Activated T-cell treated with anti-CD3 and anti-CD28 coated beads, Interleukin-2, amount 50 U/mL, for 1 hour (primary cell): ENCODE measurements around the gene SNX14.

Experiments used
- DNase-seq: peaks from one replicate; pipeline ENCODE4 v3.0.0-alpha.2; 2020

Gene SNX14

DNA sequence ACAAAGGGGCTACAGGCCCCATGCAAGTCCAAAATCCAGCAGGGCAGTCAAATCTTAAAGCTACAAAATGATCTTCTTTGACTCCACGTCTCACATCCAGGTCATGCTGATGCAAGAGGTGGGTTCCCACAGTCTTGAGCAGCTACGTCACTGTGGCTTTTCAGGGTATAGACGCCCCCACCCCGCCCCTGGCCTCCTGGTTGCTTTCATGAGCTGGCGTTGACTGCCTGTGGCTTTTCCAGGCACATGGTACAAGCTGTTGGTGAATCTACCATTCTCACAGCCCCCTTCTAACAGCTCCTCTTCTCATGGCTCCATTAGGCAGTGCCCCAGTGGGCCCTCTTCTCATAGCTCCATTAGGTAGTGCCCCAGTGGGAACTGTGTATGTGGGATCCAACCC lies 96.8 kb downstream of the SNX14 start:
- no peak for DNase-seq

- no peak for DNase-seq
These were observed 97.6 kb downstream of the SNX14 start for GRCh38 chr6:85496009-85496579.

DNA sequence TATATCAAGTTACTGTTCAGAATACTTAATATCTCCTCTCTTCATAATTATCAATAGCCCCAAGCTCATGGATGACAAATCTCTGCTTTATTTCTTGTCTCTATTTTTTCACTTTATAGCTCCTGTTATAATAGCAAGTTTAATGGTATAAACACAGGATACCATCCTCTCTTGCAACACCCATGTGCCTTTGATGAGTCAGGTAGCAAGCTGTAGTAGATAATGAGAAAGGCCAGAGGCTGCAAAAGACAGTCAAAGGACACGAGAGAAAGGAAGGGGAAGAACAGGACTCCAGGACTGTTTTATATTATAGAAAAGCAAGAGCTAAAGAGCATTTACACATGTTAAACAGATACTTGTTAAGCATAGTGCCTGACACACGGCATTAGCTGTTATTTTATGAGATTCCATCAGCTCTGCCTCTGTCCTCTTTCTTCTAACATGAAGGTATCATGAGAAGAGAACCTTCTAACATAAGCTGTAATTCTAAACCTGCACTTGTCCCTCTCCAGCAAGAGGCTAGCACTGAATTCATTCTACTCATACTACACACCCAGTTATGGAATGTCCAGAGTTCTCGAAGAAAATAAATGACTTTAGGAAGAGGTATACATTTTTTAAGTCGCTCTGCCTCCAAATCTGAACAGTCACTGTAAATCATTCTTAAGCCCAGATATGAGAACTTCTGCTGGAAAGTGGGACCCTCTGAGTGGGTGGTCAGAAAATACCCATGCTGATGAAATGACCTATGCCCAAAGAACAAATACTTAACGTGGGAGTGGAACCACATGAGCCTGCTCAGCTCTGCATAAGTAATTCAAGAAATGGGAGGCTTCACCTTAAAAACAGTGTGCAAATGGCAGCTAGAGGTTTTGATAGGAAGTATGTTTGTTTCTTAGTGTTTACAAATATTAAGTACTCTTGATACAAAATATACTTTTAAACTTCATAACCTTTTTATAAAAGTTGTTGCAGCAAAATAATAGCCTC lies 98.8 kb downstream of the SNX14 start:
- no peak for DNase-seq

DNA sequence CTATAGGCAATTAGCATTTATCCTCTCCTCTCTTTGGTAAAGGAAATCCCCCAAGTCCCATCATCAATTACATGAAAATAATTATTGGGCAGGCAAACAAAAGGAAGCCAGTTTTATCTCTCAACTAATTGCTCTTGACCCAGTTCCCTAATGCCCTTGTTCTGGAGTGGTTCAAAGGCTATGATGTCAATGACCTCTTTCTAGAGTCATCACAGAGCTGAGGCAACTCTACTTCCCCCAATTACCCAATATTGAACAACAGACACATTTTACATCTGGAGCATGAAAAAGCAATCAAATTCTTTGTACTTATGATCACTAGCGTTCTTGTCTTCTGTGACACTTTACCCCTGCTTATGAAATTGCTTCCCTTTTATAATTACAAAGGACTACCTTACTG lies 100.3 kb downstream of the SNX14 start:
- DNase-seq: no peak

DNA sequence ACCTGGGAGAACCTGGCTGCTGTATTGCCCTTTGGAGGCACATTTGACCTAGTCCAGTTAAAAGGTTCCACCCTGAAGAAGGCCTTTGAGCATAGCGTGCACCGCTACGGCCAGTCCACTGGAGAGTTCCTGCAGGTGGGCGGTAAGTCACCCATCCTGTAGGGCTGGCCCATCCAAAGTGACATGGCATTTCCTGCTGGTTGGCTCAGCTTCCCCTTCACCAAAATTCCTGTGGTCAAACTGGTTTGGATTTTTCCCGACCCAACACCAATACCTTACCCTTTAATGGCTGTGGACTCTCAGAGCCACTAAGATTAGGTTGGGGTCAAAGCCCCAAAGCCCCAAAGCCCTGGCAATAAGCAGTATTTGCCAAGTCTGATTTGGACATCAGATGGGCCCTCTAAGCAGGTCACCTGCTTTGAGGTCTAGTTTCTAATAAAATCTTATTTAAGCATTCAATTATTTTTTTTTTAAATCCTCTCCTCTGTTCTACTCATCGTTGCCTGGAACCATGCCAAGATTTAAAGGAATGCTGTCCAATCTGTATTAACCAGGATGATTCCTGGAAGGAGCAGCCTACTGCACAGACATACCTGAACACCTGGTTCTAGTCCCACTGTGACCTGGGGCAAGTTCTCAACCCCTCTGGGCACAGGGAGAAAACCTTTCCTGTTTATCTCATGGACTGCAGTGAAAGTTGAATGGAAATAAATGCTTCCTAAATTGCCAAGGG lies 103.0 kb downstream of the SNX14 start:
- DNase-seq: no peak

DNA sequence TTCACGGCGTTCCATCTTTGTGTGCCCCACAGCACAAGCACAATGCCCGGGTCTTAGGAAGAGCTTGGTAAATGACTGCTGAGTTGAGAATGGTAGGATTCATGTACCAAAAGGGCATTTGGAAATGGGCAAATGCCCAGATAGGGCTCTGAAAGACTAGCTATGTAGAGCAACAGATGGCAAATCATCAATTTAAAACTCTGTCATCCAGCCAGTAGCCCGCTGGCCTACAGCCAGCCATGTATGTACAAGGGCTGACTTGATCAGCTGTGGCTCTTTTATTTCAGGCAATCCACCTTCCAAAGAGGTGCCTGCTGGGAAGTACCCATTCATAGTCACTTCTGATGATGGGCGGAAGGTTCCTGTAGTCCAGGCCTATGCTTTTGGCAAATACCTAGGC lies 108.7 kb downstream of the SNX14 start:
- no peak for DNase-seq

- DNase-seq: no peak
These were observed 109.8 kb downstream of the SNX14 start for GRCh38 chr6:85483846-85484245.

DNA sequence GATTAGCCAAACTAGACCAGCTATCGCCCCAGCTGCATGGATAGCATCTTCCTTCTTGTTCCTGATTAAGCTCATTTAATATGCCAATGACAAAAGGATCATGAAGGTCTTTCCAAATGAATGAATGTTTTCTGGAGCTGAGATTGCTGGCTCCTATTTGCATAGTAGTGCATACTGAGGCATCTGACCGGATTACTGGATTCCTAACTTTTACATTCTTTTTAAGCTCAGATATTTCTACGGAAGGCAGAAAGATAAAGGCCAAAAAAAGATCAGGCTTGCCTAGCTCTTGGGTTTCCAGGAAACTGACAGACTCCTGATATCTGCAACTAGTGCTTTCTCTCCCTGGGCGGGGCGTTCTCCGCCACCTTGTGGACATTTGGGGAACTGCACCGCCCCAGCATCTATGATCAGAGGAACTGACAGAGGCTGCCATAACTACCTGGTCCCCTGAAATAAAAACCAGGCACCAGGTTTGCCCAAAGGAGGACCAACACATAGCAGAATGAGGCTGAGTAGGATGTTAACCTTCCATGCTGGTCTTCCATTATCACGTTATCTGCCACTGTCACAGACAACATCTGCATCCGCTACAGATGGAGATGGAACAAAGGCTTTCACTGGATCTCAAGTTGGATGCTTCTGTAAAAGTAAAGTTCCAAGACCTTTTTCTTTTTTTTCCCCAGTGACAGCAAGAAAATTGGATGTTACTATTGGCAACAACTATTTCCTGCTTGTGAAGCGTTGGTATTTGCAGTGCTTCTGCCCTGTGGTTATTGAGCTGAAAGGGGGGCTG lies 110.6 kb downstream of the SNX14 start:
- DNase-seq: peak; percentile 86

- no peak for DNase-seq
These were observed 111.3 kb downstream of the SNX14 start for GRCh38 chr6:85482206-85482904.

DNA sequence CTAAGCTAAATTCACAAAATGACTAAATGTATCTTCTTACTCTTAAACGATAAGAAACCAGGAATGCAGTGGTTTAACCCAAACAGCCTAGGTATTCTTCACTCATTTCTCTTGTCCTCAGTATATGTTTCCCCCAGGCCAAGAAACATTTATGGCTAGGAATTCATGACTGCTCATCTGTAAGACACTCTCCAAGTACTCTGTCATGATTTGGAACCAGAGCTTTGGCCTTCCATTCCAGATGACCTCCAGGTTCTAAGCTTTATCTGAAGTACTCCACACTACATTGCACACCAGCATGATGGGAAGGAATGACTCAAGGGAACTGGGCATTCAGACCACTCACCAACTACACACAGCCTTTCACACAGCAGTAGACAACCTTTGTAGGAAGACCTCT lies 114.5 kb downstream of the SNX14 start:
- DNase-seq: no peak

DNA sequence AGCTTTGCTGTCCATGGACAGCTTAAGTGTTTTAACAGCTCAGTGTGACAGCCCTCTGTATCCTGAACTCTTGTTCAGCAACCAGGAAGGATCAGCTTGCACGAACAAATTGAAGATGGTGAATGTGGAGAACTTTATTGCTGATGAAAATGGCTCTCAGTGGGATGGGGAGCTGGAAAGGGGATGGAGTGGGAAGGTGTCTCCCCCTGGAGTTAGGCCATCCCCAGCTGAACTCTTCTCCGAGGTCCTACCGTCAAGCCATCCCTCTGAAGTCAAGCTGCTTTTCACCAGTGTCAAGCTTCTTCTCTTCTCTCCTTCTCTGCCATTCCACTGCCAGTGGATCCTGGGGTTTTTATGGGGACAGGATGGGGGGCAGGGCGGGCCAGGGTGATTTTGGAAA lies 117.1 kb downstream of the SNX14 start:
- DNase-seq: no peak

DNA sequence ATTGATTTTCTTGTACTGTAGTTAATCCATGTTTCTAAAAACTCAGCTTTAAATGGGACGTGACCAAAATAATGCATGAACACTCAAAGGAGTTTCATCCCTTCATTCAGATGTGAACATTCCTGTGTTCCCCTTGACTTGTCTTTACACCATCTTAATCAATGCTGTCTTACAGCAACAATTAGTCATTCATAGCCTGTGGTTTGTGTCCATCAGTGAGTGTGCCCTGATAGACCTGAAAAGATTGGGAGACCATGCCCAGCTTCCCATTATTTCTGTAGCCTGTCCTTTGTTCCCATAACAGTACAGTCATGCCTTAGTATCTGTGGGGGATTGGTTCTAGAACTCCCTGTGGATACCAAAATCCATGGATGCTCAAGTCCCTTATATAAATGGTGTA lies 119.9 kb downstream of the SNX14 start:
- no peak for DNase-seq

DNA sequence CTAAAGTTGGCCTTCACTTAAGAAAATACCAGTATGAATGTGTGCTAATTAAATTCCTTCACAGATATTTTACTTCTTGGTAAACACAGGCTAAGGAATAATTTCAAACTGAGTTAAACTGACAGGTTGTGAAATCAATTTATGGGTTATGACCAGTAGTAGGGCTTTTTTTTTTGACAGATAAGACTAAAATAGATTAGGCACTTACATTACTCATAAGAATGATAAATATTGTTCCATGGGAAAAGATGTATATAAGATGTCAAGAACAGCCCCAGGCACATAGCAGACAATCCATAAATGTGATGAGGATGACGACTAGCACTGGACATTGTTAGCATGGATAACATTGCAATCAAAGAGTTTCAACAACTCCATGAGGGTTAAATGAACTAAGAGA lies 120.9 kb downstream of the SNX14 start:
- DNase-seq: no peak

DNA sequence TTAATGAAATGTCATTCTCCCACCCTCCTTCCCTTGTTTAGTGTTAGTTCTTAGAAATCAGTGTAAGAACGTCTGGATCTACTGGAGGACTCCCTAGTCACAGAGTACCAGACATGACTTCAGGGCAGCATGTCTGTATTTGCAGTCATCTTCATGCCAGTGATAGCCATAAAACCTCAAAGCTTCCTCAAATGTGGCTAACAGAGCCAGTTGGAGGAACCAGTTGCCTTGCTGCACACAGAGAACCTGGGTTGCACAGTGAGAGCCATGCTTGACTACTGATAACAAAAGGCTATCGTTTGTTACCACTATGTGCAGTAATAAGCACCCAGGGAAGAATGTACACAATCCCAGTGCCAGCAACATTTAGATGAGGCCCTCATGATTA lies 123.6 kb downstream of the SNX14 start:
- no peak for DNase-seq

GRCh38 chr6:85469276-85470022 lies 124.2 kb downstream of the SNX14 start:
- DNase-seq: no peak

DNA sequence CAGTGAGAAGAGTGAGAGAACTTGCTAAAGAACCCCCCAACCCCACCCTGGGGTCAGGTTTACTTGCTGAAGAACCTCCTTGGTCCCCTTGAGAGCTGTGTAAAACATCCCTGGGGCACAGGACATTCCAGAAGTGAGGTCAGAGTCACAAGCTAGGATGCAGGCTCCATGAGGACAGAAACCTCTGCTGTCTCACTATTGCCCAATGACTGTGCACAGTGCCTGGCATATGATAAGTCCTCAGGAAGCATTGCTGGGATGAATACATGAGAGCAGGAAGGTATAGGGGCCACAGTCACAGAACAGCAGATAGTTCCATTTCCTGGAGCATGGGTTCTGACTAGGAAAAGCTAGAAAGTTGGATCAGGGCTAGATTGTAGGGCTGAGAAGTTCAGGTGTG lies 125.3 kb downstream of the SNX14 start:
- no peak for DNase-seq

- DNase-seq: no peak
These were observed 127.9 kb downstream of the SNX14 start for GRCh38 chr6:85465762-85466161.

DNA sequence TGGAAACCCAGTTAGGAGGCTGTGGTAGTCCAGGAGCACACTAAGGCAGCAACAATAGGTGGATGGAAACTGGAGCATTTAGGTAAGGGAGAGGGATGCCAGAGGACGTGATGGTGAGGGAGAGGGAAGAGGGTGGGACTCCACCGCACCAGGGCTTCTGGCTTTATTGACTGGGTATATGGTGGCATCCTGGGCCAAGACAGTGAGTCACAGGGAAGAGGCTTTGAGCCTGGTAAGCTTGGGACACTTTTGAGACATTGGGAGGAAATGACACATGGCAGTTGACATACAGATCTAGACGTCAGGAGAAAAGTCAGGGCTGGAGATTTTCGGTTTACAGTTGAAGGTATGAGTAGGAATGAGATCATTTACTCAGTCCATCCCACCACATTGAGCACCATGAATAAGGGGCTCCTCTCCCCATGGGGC lies 128.9 kb downstream of the SNX14 start:
- DNase-seq: no peak

DNA sequence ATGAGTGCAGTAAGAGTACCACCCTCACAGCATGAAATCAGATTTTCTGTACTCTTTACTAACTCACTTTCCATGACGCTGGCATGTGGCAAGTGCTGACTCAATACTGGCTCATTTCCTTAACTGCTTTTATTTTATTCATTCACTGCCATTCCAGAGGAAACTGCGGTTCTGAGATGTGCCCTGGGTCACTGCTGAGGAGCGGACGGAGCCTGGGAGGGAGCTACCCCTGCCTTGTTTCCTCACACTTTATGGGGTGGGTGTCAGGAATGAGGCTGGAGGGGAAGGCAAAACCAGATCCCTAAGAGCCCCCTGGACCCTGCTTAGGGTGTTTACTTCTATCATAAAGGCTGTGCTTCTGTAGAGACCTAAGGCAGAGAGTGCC lies 129.4 kb downstream of the SNX14 start:
- DNase-seq: no peak

DNA sequence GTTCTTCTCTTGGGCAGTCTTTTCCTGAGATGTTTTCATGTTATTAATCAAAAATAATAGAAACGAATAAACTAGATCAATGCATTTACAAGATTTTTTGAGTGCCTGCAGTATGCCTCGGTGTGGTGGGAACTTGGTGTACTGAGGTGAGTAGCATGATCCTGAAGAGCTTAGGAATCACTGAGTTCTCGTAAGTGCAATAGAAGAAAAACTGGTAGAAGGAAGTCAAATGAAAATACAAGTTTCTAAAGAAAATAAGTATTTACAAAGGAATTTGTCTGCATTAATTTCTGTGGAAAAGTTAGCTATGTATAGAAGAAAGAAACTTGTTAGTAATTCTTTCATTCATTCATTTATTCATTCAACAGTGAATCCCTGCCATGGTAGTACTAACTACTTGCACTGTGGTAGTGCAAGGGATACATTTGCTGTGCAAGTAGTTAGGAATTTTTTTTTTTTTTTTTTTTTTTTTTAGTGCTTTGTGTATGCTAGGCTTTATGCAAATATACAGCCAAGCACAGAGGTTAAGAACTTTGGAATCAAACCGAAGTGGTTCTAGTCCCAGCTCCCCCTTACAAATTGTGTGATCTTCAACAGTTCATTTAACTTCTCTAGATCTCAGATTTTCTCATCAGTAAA lies 129.9 kb downstream of the SNX14 start:
- no peak for DNase-seq

GRCh38 chr6:85462673-85463072 lies 131.0 kb downstream of the SNX14 start:
- no peak for DNase-seq
